GM12878 (cell line): ENCODE measurements around the gene NEUROG2. TPM values are rescaled to one million over a fixed set of nuclear protein-coding genes. Genes with fewer than 3 reads are reported as not detected.

Experiments used
- ATAC-seq: fragments of 200-7000 bp; cut with Tn5 transposase; 3 replicates; pipeline ENCODE4 v1.9.1; 2020; ENCODE audit warnings: mild to moderate bottlenecking, moderate library complexity
- BruUV-seq: library from RNA; stranded (reverse); fragments of 400-500 nt; replicated peaks from 2 replicates; lab custom pipeline; 2021; lab: Mats Ljungman, UMichigan
- CTCF ChIA-PET: fragments of 300-600 bp; sonication (Branson Sonifier 250); formaldehyde crosslinking; extraction: SDS; loops from one replicate; lab custom pipeline; 2021; ENCODE audit warnings: inconsistent platforms; lab: Yijun Ruan, JAX
- POLR2A ChIA-PET: fragments of 350-600 bp; formaldehyde crosslinking; extraction: SDS; loops from one replicate; lab custom pipeline; 2021; ENCODE audit warnings: inconsistent platforms; lab: Charles Lee
- RAD21 ChIA-PET: fragments of 300-600 bp; sonication (Branson Sonifier 250); formaldehyde crosslinking; loops from one replicate; lab custom pipeline; 2023; ENCODE audit warnings: antibody characterized with exemption; ENCODE audit not compliant: unreplicated experiment; lab: Charles Lee
- SMC1A ChIA-PET: fragments of 300-600 bp; sonication (Branson Sonifier 250); formaldehyde crosslinking; loops from one replicate; lab custom pipeline; 2023; ENCODE audit not compliant: unreplicated experiment, uncharacterized antibody; lab: Charles Lee
- DNase-seq: peaks from one replicate; pipeline ENCODE4 v3.0.0-alpha.2; 2011; ENCODE audit warnings: low read depth, low spot score
- FAIRE-seq: peaks from 3 replicates; lab custom pipeline; 2011; peaks lifted over from hg19 to GRCh38; lab: Jason Lieb, UNC
- H2AFZ ChIP-seq: 2 replicates; pipeline ENCODE4 v1.6.0; 2011; ENCODE audit warnings: low read depth, low read length, control low read depth; ENCODE audit not compliant: control insufficient read depth
- H3K27ac ChIP-seq: 2 replicates; pipeline ENCODE4 v1.5.1; 2011; ENCODE audit warnings: control low read depth; ENCODE audit not compliant: control insufficient read depth, insufficient read depth
- H3K27me3 ChIP-seq, 2 experiments: replicated peaks in 1 of 2; 2 replicates each; pipeline versions ENCODE4 v1.6.0 to v1.6.1; 2011; ENCODE audit warnings: low read length in 1 of 2; ENCODE audit not compliant: control insufficient read depth in 2 of 2, insufficient read depth in 2 of 2
- H3K36me3 ChIP-seq, 2 experiments: 2 replicates each; pipeline ENCODE4 v1.5.1; 2011; ENCODE audit warnings: low read length in 1 of 2; ENCODE audit not compliant: control insufficient read depth in 2 of 2, insufficient read depth in 2 of 2
- H3K4me1 ChIP-seq: 2 replicates; pipeline ENCODE4 v1.6.1; 2011; ENCODE audit warnings: mild to moderate bottlenecking, low read length, moderate library complexity, mixed read lengths; ENCODE audit not compliant: control insufficient read depth, insufficient read depth
- H3K4me2 ChIP-seq: 2 replicates; pipeline ENCODE4 v1.6.0; 2011; ENCODE audit warnings: control low read depth; ENCODE audit not compliant: control insufficient read depth, insufficient read depth
- H3K4me3 ChIP-seq: fragments of 200-600 bp; sonication (generic); 2 replicates; pipeline ENCODE4 v1.5.1; 2016
- H3K79me2 ChIP-seq: 2 replicates; pipeline ENCODE4 v1.6.0; 2011; ENCODE audit warnings: low read length; ENCODE audit not compliant: control insufficient read depth, insufficient read depth
- H3K9ac ChIP-seq: 2 replicates; pipeline ENCODE4 v1.8.0; 2011; ENCODE audit warnings: low read length, control low read depth, mixed read lengths; ENCODE audit not compliant: control insufficient read depth, insufficient read depth
- H3K9me3 ChIP-seq: replicated peaks from 3 replicates; pipeline ENCODE4 v1.5.1; 2011; ENCODE audit warnings: mild to moderate bottlenecking, low read length; ENCODE audit not compliant: control insufficient read depth, insufficient read depth
- H4K20me1 ChIP-seq: 2 replicates; pipeline ENCODE4 v1.6.0; 2011; ENCODE audit not compliant: control insufficient read depth, insufficient read depth
- FOXM1 ChIP-seq: IDR thresholded peaks from 2 replicates; pipeline ENCODE4 v1.6.1; 2012; ENCODE audit warnings: low read depth, mild to moderate bottlenecking, inconsistent platforms, low read length, moderate library complexity
- HDGF ChIP-seq: fragments of 450-650 bp; IDR thresholded peaks from 2 replicates; pipeline ENCODE4 v1.6.1; 2016; ENCODE audit warnings: antibody characterized with exemption
- RBBP5 ChIP-seq: fragments of 200-600 bp; sonication (generic); conservative IDR thresholded peaks from 2 replicates; pipeline ENCODE4 v1.6.1; 2016
- SMC3 ChIP-seq: IDR thresholded peaks from 2 replicates; pipeline ENCODE4 v1.6.1; 2011; ENCODE audit warnings: low read length, improper control_type of control experiment, borderline replicate concordance
- TARDBP ChIP-seq: IDR thresholded peaks from 2 replicates; pipeline ENCODE4 v1.6.1; 2016; ENCODE audit warnings: borderline replicate concordance
- ZNF592 ChIP-seq: fragments of 450-650 bp; IDR thresholded peaks from 2 replicates; pipeline ENCODE4 v1.6.1; 2017; ENCODE audit warnings: mild to moderate bottlenecking, moderate library complexity
- WGBS: methylation state at CpG from one replicate; pipeline ENCODE4 v1.1.6; 2016; ENCODE audit warnings: low lambda C conversion rate; ENCODE audit not compliant: insufficient replicate concordance, insufficient coverage; ENCODE audit errors: missing lambda C conversion rate; 5-methylcytosine and 5-hydroxymethylcytosine counted together
- in situ Hi-C: fragments of 300-500 bp; cut with MboI; formaldehyde crosslinking; loops from 9 replicates; pipeline ENCODE4 v1.14.3; 2018; ENCODE audit warnings: mixed read lengths
- intact Hi-C: fragments of 100-400 bp; cut with micrococcal nuclease; formaldehyde crosslinking; loops from one replicate; pipeline ENCODE4 v1.14.2; 2022; ENCODE audit not compliant: unreplicated experiment
- polyA plus RNA-seq, 11 experiments: library from polyadenylated mRNA; depleted of rRNA in 4 of 11; unstranded in 6 of 11; stranded (reverse) in 5 of 11; fragments of >200 nt; fragmentation: Nextera tagmentation in 4 of 11; fragmentation: Illumina TruSeq in 1 of 11; extraction: Ambion mirVana in 4 of 11; extraction: Trizol in 1 of 11; gene quantifications; 1 replicate in 1 of 11; 2 replicates in 10 of 11; pipeline versions ENCODE4 v1.2.1 to v1.2.3, GENCODE V29; 2011 to 2016; ENCODE audit warnings: inconsistent platforms in 2 of 11, missing spikeins in 2 of 11, low read depth in 1 of 11
- total RNA-seq, 4 experiments: library from RNA; depleted of rRNA in 3 of 4; stranded (reverse); fragments of >200 nt in 3 of 4; fragmentation: Illumina TruSeq in 1 of 4; extraction: Trizol in 1 of 4; gene quantifications; 2 replicates each; pipeline versions ENCODE4 v1.2.1 to v1.2.3, GENCODE V29; 2013 to 2021

The NEUROG2 gene
- total and polyA plus RNA-seq, 10 of the 15 experiments (the other 5 are each of a cell fraction or from before 2014, with no cell fraction given), result 0.53 to 3.3 (median 1.1) TPM

- POLR2A ChIA-PET, result interaction anchor here (0.6 to 0.7 kb wide), 2 partner anchors 8 to 345 kb away, joined by 3 read pairs; no protein-coding TSS in a partner anchor
- Histone ChIP-seq H2AFZ (no peak overlapping the region), H3K4me1 (no peaks in the 10 kb centered on the region), H4K20me1 (no peaks in the 10 kb centered on the region), H3K4me3 (no peak overlapping the region), H3K27me3 (no peaks in the 10 kb centered on the region), H3K4me2 (no peak overlapping the region), H3K36me3 (no peaks in the 10 kb centered on the region), H3K9ac (no peak overlapping the region), H3K79me2 (no peaks in the 10 kb centered on the region), H3K27ac (no peak overlapping the region), H3K9me3 (no peaks in the 10 kb centered on the region)
- RAD21 ChIA-PET, result interaction anchor here (0.7 to 1.4 kb wide), 2 partner anchors 142 to 203 kb away, joined by 3 read pairs; no protein-coding TSS in a partner anchor
- DNase-seq (no peak), ATAC-seq (no peak), FAIRE-seq (no peak)
- intact Hi-C loops (no loop called here), in situ Hi-C loops (no loop called here)
- WGBS, result 0% methylated on average over 1 of the region's 1 CpG
- CTCF ChIA-PET, result interaction anchor here (0.7 to 1.1 kb wide), 5 partner anchors 9 to 431 kb away, joined by 3 to 4 read pairs (median 3); no protein-coding TSS in a partner anchor
- no TSS peak for BruUV-seq
- SMC1A ChIA-PET, result interaction anchor here (1.1 to 1.5 kb wide), 3 partner anchors 15 to 431 kb away, joined by 3 to 6 read pairs (median 3); no protein-coding TSS in a partner anchor
- TF ChIP-seq RBBP5, result no peak
- no peak for TF ChIP-seq HDGF
- no peak for TF ChIP-seq TARDBP
- no peak for TF ChIP-seq FOXM1
- TF ChIP-seq ZNF592, result no peak
- TF ChIP-seq SMC3, result no peak
Measured at GRCh38 chr4:112531146-112531545, 15.2 kb upstream of the NEUROG2 start.
